Effector CD8-positive, alpha-beta T cell (primary cell): ENCODE data around the gene BSG.
"Not testable (repeated sequence)": the region's sequence is repeated elsewhere in the genome, so short reads cannot be mapped to it uniquely, and the experiment has no call there.

Experiments
- DNase-seq: peaks from one replicate; lab custom pipeline; 2025; lab: John Stamatoyannopoulos, UW

Gene BSG

GRCh38 chr19:572743-573518 lies 535 bp downstream of the BSG start:
- DNase-seq: no peak

- no peak for DNase-seq
Observed at GRCh38 chr19:573519-573825, 1.1 kb downstream of the BSG start.

GRCh38 chr19:574658-575526 lies 2.5 kb downstream of the BSG start:
- no peak for DNase-seq

- DNase-seq: no peak
Observed at GRCh38 chr19:575527-576506, 3.4 kb downstream of the BSG start.

- DNase-seq: no peak
Observed at GRCh38 chr19:576768-577438, 4.5 kb downstream of the BSG start.

- no peak for DNase-seq
Observed at GRCh38 chr19:577439-578392, 5.3 kb downstream of the BSG start.

- no peak for DNase-seq
Observed at GRCh38 chr19:579111-579841, 6.9 kb downstream of the BSG start.

GRCh38 chr19:579842-580155 lies 7.4 kb downstream of the BSG start:
- DNase-seq: no peak

GRCh38 chr19:580274-580835 lies 8.0 kb downstream of the BSG start:
- DNase-seq: no peak

- no peak for DNase-seq
Observed at GRCh38 chr19:581399-582111, 9.2 kb downstream of the BSG start.

- no peak for DNase-seq
Observed at GRCh38 chr19:582497-583197, 10.3 kb downstream of the BSG start.

GRCh38 chr19:583198-583967 lies 11.0 kb downstream of the BSG start:
- no peak for DNase-seq

- DNase-seq: no peak
Observed at GRCh38 chr19:583968-584239, 11.5 kb downstream of the BSG start.

- peak; percentile 50 for DNase-seq
Observed at GRCh38 chr19:584240-585001, 12.0 kb downstream of the BSG start.

- DNase-seq: not testable (repeated sequence)
Observed at GRCh38 chr19:585146-585545, 12.8 kb downstream of the BSG start.

GRCh38 chr19:585551-586110 lies 13.2 kb downstream of the BSG start:
- DNase-seq: no peak
